AG09319 (cell line): ENCODE measurements around the gene PRKAG2.

Source experiments
- DNase-seq: peaks from one replicate; pipeline ENCODE4 v3.0.0-alpha.2; 2010; ENCODE audit warnings: low read depth; ENCODE audit errors: extremely low read depth
- CTCF ChIP-seq: IDR thresholded peaks from 2 replicates; pipeline ENCODE4 v1.5.1; 2011; ENCODE audit warnings: low read depth, mild to moderate bottlenecking, inconsistent platforms, low read length, moderate library complexity

PRKAG2 gene

DNA sequence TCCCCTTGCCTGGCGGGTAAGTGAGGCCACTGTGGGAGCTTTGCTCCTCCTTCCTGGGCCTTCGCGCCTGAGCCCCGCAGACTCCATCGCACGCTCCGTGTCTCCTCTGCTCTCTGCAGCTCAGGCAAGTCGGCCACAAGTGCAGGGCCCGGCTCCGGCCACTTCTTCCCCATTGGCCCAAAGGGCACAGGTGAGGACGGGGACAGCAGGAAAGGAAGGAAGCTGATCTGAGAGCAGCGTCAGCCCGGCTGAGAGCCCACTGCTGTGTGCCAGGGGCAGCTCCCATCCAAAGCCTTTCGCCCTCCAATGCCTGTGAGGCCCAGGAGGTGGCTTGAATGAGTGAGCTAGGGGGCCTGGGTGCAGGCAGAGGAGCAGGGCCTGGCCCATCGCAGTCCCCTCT is 323.6 kb downstream of the PRKAG2 start:
- no peak for TF ChIP-seq CTCF
- DNase-seq: no peak

DNA sequence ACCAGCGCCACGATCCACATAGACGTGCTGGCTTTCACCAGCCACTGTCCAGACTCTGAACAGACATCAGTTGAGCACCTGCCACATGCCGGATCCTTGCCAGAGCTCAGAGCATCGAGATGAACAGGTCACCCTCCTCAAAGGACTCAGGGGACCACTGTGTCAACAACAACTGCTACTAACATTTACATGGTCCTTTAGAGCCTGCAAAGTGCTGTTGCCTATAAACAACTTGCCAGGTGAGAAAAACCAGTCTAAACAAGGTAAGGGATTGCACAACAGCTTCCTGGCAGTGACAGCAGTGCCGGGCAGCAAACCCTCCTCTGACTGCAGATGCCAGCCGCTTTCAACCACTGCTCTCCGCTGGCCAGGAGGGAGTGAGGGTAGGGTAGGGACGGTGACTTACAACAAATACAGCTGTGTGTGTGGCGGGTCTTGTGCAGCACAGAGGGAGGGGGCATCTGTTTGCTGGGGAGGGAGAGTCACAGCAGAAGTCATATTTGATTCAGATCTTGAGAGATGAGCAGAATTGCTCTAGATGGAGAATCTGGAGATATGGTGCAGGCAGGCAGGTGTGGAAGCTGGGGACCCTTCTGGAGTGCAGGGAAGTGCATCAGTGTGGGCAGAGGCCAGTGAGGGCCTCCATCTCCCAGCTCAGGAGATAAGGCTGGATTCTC is 324.4 kb downstream of the PRKAG2 start:
- TF ChIP-seq CTCF: no peak
- DNase-seq: no peak

DNA sequence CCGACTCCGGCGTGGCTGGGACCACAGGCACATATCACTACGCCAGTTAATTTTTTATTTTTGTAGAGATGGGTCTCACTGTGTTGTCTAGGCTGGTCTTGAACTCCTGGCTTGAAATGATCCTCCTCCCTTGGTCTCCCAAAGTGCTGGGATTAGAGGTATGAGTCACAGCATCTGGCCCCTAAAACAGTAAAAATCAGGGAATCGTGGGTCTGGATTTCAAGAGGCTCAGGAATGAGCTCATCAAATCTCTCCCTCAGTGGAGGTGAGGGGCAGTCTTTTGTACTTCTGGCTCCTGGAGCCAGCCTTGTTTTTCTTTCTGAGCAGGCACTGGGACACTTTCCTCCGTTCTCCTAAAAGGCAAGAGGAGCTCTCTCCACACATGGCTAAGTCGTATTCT is 325.1 kb downstream of the PRKAG2 start:
- TF ChIP-seq CTCF: no peak
- DNase-seq: no peak

DNA sequence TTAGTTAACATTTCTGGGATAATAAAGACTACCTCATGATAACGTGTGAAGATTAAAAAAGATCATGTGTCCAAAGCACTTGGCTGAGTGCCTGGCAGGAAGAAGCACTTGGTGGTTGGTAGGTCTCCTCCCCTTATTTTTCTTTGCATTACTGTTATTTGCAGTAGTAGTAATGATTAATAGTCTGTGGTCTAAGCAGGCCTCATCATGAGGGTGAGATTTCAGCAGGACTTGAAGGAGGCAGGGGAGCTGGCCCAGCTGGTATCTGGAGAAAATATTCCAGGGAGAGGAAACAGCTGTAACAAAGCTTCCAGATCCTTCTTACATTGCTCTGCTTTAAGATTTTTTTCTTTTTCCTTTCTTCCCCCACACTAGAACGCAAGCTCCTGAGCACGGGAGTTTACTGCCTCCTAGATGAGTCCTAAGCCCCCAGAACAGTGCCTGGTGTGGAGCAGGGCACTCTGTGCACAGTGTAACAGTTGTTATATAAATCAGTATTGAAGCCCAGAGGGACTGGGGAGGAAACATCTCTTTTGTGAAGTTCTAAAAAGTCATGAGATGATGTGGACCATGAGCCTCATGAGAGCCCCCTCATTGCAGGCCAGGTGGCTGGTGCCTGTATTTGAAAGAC is 326.1 kb downstream of the PRKAG2 start:
- no peak for TF ChIP-seq CTCF
- no peak for DNase-seq

DNA sequence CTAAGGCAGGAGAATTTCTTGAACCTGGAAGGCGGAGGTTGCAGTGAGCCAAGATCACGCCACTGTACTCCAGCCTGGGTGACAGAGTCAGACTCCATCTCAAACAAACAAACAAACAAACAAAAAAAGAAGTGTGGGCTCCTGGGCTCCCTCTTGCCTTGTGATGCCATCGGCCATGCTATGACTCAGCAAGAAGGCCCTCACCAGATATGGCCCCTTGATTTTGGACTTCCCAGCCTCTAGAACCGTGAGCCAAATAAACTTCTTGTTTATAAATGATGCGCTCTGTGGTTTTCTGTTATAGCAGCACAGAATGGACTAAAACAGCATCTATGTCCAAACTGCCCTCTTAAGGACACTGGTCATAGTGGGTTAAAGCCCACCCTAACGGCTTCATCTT is 327.3 kb downstream of the PRKAG2 start:
- no peak for DNase-seq
- no peak for TF ChIP-seq CTCF

DNA sequence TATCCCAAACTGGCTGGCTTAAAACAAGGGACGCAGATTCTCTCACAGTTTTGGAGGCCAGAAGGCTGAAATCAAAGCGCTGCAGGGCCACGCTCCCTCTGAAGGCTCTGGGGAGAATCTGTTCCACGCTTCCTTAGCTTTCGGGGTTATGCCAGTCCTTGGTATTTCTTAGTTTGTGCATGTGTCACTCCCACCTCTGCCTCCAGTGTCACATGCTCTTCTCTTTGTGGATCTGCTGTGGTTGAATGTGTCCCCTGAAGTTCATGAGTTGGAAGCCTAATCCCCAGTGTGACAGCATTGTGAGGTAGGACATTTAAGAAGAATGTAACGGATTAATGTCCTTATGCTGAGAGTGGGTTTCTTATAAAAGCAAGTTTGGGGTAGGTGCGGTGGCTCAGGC is 327.8 kb downstream of the PRKAG2 start:
- no peak for DNase-seq
- no peak for TF ChIP-seq CTCF

- TF ChIP-seq CTCF: no peak
- DNase-seq: no peak
Measured at GRCh38 chr7:151544183-151544582, 332.7 kb downstream of the PRKAG2 start.
